Bone marrow (tissue), 2 donors: ENCODE measurements around the gene INPP4B.

Experiments
- DNase-seq, 2 donors: peaks; one replicate each; lab custom pipeline; 2025; lab: John Stamatoyannopoulos, UW

Gene INPP4B

GRCh38 chr4:141999446-142000143 is 846.5 kb downstream of the INPP4B start:
- DNase-seq = no peak

- no peak for DNase-seq
Measured at GRCh38 chr4:141995056-141995455, 851.0 kb downstream of the INPP4B start.

- DNase-seq = no peak
Measured at GRCh38 chr4:141977433-141977832, 868.7 kb downstream of the INPP4B start.
